Right lobe of liver (tissue), 6 donors: ENCODE results near the gene ARMH3. TPM values are rescaled to one million over a fixed set of nuclear protein-coding genes. Genes with fewer than 3 reads are reported as not detected.
A peak's percentile ranks its signal among the peaks of the same experiment; 100 is the strongest.
"Not testable (repeated sequence)": the region's sequence is repeated elsewhere in the genome, so short reads cannot be mapped to it uniquely, and the experiment has no call there.

Experiments used
- ATAC-seq, 4 donors: fragments of 200-7000 bp; cut with Tn5 transposase; one replicate each; pipeline ENCODE4 v1.9.1; 2020; ENCODE audit warnings: mild to moderate bottlenecking in 4 of 4, moderate library complexity in 4 of 4
- DNase-seq, 3 donors: peaks; one replicate each; pipeline ENCODE4 v3.0.0-alpha.2; 2020
- H3K27ac ChIP-seq, 3 donors: fragments of 200-600 bp; one replicate each; pipeline ENCODE4 v1.8.0; 2022
- H3K27me3 ChIP-seq, 2 donors: fragments of 200-600 bp; one replicate each; pipeline ENCODE4 v1.8.0; 2022
- H3K36me3 ChIP-seq, 4 donors: fragments of 200-600 bp; sonication (generic) in 1 of 4; one replicate each; pipeline versions ENCODE4 v1.5.1 to v1.8.0; 2017 to 2022; ENCODE audit warnings: control low read depth in 1 of 4
- H3K4me1 ChIP-seq, 4 donors: fragments of 200-600 bp; sonication (generic) in 1 of 4; one replicate each; pipeline versions ENCODE4 v1.5.1 to v1.8.0; 2017 to 2022; ENCODE audit warnings: control low read depth in 1 of 4
- H3K4me3 ChIP-seq, 3 donors: fragments of 200-600 bp; one replicate each; pipeline ENCODE4 v1.8.0; 2022
- H3K9me3 ChIP-seq, 4 donors: fragments of 200-600 bp; sonication (generic) in 1 of 4; one replicate each; pipeline versions ENCODE4 v1.5.1 to v1.8.0; 2017 to 2022; ENCODE audit warnings: control low read depth in 1 of 4
- POLR2A ChIP-seq: fragments of 450-650 bp; IDR thresholded peaks from one replicate; pipeline ENCODE4 v1.6.1; 2017; ENCODE audit warnings: antibody characterized with exemption, mild to moderate bottlenecking
- WGBS: methylation state at CpG from one replicate; pipeline ENCODE4 v1.1.6; 2018; ENCODE audit warnings: low coverage, low lambda C conversion rate; ENCODE audit not compliant: insufficient coverage; ENCODE audit errors: missing lambda C conversion rate; 5-methylcytosine and 5-hydroxymethylcytosine counted together
- intact Hi-C, 2 donors: fragments of 100-400 bp; cut with DNase I; formaldehyde crosslinking; loops; one replicate each; pipeline versions ENCODE4 v1.11.2 to v1.14.1; 2022
- total RNA-seq, 6 experiments: library from RNA; depleted of rRNA in 2 of 6; stranded (reverse); fragments of >200 nt in 2 of 6; fragmentation: NEBNext Ultra II Directional in 3 of 6; extraction: Animal tissue kit (Norgen Biotek cat#: 25700) in 3 of 6; gene quantifications; one replicate each; pipeline versions ENCODE4 v1.1.0 to v1.2.4, GENCODE V29; 2016 to 2023
- TF ChIP-seq, protein P1 (sequence below), 4 donors: fragments of 200-600 bp in 3 of 4; fragments of 450-650 bp in 1 of 4; IDR thresholded peaks; one replicate each; pipeline versions ENCODE4 v1.5.1 to v1.8.0; 2016 to 2022; ENCODE audit warnings: antibody characterized with exemption in 4 of 4, mild to moderate bottlenecking in 2 of 4
- donor health status: DM: no; HTN: yes; CAD: no.
- donor health status: DM: no; HTN: no; CAD: no.
- donor health status: DM: no; HTN: no; CAD: no.
- donor health status: DM: no; HTN: yes; CAD: no.
- donor health status: DM: no; HTN: yes; CAD: no.

The ARMH3 gene
- total RNA-seq, 6 experiments from 2014 or later: 8.5 to 13.4 (median 11.6) TPM

DNA sequence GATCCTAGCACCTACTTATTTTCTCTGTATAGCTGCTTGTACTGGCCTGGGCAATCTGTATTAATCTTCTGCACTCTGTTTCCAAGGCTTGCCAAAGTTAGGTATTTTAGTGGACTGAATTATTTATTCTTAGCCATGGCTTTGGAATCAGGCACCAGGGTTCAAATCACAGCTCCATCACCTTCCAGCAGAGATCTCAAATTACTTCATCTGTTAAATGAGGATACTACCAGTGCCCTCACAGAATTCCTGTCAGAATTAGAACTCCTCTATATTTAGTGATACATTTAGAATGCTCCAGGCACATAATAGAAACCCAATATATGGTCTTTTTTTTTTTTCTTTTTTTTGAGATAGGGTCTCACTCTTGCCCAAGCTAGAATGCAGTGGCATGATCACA is 17.6 kb downstream of the ARMH3 start:
- intact Hi-C loops: no loop called here
- DNase-seq (no peak), ATAC-seq (no peak)
- no peak overlapping the region for H3K4me3 ChIP-seq
- no peaks in the 10 kb centered on the region for H3K27me3 ChIP-seq
- no peak overlapping the region for H3K27ac ChIP-seq
- no peaks in the 10 kb centered on the region for H3K4me1 ChIP-seq
- H3K36me3 ChIP-seq: peaks cover 0 to 12% (median 3%) of the 10 kb centered on the region in 4 donors
- H3K9me3 ChIP-seq: no peaks in the 10 kb centered on the region
- TF ChIP-seq POLR2A: no peak
- TF ChIP-seq, protein P1, sequence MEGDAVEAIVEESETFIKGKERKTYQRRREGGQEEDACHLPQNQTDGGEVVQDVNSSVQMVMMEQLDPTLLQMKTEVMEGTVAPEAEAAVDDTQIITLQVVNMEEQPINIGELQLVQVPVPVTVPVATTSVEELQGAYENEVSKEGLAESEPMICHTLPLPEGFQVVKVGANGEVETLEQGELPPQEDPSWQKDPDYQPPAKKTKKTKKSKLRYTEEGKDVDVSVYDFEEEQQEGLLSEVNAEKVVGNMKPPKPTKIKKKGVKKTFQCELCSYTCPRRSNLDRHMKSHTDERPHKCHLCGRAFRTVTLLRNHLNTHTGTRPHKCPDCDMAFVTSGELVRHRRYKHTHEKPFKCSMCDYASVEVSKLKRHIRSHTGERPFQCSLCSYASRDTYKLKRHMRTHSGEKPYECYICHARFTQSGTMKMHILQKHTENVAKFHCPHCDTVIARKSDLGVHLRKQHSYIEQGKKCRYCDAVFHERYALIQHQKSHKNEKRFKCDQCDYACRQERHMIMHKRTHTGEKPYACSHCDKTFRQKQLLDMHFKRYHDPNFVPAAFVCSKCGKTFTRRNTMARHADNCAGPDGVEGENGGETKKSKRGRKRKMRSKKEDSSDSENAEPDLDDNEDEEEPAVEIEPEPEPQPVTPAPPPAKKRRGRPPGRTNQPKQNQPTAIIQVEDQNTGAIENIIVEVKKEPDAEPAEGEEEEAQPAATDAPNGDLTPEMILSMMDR (IDR thresholded peaks at IDR 0.05): no peak

DNA sequence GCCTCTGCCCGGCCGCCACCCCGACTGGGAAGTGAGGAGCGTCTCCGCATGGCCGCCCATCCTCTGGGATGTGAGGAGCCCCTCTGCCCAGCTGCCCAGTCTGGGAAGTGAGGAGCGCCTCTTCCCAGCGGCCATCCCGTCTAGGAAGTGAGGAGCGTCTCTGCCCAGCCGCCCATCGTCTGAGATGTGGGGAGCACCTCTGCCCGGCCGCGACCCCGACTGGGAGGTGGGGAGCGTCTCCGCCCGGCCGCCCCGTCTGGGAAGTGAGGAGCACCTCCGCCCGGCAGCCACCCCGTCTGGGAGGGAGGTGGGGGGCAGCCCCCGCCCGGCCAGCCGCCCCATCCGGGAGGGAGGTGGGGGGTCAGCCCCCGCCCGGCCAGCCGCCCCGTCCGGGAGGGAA is 20.2 kb downstream of the ARMH3 start:
- intact Hi-C loops, H3K9me3 ChIP-seq, H3K4me1 ChIP-seq, ATAC-seq, DNase-seq, H3K27me3 ChIP-seq, H3K27ac ChIP-seq, H3K4me3 ChIP-seq: not testable (repeated sequence)
- no CpG with 5 or more reads among the region's 33 CpGs for WGBS
- H3K36me3 ChIP-seq: peaks cover 0 to 35% (median 17%) of the 10 kb centered on the region in 4 donors

GRCh38 chr10:102033787-102034186 is 22.2 kb downstream of the ARMH3 start:
- no peak for DNase-seq
- H3K27me3 ChIP-seq: no peaks in the 10 kb centered on the region
- no peak for TF ChIP-seq POLR2A
- TF ChIP-seq, protein P1 (IDR thresholded peaks at IDR 0.05): no peak
- H3K4me1 ChIP-seq: no peaks in the 10 kb centered on the region
- intact Hi-C loops: no loop called here
- no peak for ATAC-seq
- H3K9me3 ChIP-seq: no peaks in the 10 kb centered on the region
- no peak overlapping the region for H3K27ac ChIP-seq
- peaks cover 0 to 43% (median 25%) of the 10 kb centered on the region in 4 donors for H3K36me3 ChIP-seq
- H3K4me3 ChIP-seq: no peak overlapping the region
- WGBS: 92% methylated on average over 2 of the region's 2 CpGs

GRCh38 chr10:102027261-102027660 is 28.7 kb downstream of the ARMH3 start:
- H3K4me3 ChIP-seq: no peak overlapping the region
- no peak for ATAC-seq
- H3K27me3 ChIP-seq: no peaks in the 10 kb centered on the region
- no peaks in the 10 kb centered on the region for H3K9me3 ChIP-seq
- WGBS: 100% methylated on average over 2 of the region's 2 CpGs
- H3K27ac ChIP-seq: no peak overlapping the region
- DNase-seq: no peak
- H3K36me3 ChIP-seq: peaks cover 0 to 73% (median 29%) of the 10 kb centered on the region in 4 donors
- intact Hi-C loops: no loop called here
- no peaks in the 10 kb centered on the region for H3K4me1 ChIP-seq
- TF ChIP-seq POLR2A: no peak
- TF ChIP-seq, protein P1 (IDR thresholded peaks at IDR 0.05): no peak

- ATAC-seq: peak in 2 of 4 donors; percentile 35 to 46
- TF ChIP-seq, protein P1 (IDR thresholded peaks at IDR 0.05): no peak
- no peak for TF ChIP-seq POLR2A
- Histone ChIP-seq H3K4me3 (no peak overlapping the region), H3K27ac (no peak overlapping the region), H3K4me1 (no peaks in the 10 kb centered on the region), H3K9me3 (no peaks in the 10 kb centered on the region), H3K36me3 (peaks cover 0 to 48% (median 25%) of the 10 kb centered on the region in 4 donors), H3K27me3 (no peaks in the 10 kb centered on the region)
- 66% methylated on average over 3 of the region's 3 CpGs for WGBS
- no peak for DNase-seq
- intact Hi-C loops: no loop called here
These were observed 31.2 kb downstream of the ARMH3 start for GRCh38 chr10:102024799-102025198.
